Neural cell (in vitro differentiated cells): ENCODE measurements around the gene VMP1. TPM values are rescaled to one million over a fixed set of nuclear protein-coding genes. Genes with fewer than 3 reads are reported as not detected.

Experiments
- H2AFZ ChIP-seq: fragments of 200-600, 300-800 bp; sonication (generic), shearing (Covaris generic); 2 replicates; pipeline ENCODE4 v1.6.0; 2014; ENCODE audit warnings: low read depth, mild to moderate bottlenecking, antibody characterized with exemption, low read length, moderate library complexity
- H3F3A ChIP-seq: fragments of 200-600 bp; shearing (Covaris generic); 2 replicates; pipeline ENCODE4 v1.6.1; 2016; ENCODE audit warnings: mild to moderate bottlenecking, moderate library complexity, mixed read lengths, antibody characterized with exemption, low read length; ENCODE audit not compliant: insufficient read depth, poor library complexity, severe bottlenecking
- H3K27ac ChIP-seq: fragments of 200-600, 300-800 bp; sonication (generic), shearing (Covaris generic); 2 replicates; pipeline ENCODE4 v1.5.1; 2014; ENCODE audit warnings: mild to moderate bottlenecking, low read length, moderate library complexity
- H3K27me3 ChIP-seq: fragments of 300-800, 200-600 bp; sonication (generic), shearing (Covaris generic); 2 replicates; pipeline ENCODE4 v1.6.0; 2014; ENCODE audit warnings: mild to moderate bottlenecking, low read depth, low read length, moderate library complexity; ENCODE audit not compliant: insufficient read depth
- H3K36me3 ChIP-seq: fragments of 300-800, 200-600 bp; sonication (generic), shearing (Covaris generic); 2 replicates; pipeline ENCODE4 v1.5.1; 2014; ENCODE audit warnings: mild to moderate bottlenecking, antibody characterized with exemption, low read length, moderate library complexity; ENCODE audit not compliant: insufficient read depth
- H3K4me2 ChIP-seq: fragments of 300-800, 200-600 bp; sonication (generic), shearing (Covaris generic); 2 replicates; pipeline ENCODE4 v1.6.0; 2014; ENCODE audit warnings: mild to moderate bottlenecking, low read length
- H3K4me3 ChIP-seq: fragments of 300-800, 200-600 bp; sonication (generic), shearing (Covaris generic); 2 replicates; pipeline ENCODE4 v1.5.1; 2014; ENCODE audit warnings: mild to moderate bottlenecking, low read length, moderate library complexity
- H3K79me2 ChIP-seq: fragments of 200-600 bp; shearing (Covaris generic); replicated peaks from 2 replicates; pipeline ENCODE4 v1.6.0; 2014; ENCODE audit warnings: mild to moderate bottlenecking, low read length, moderate library complexity; ENCODE audit not compliant: insufficient read depth
- H3K9ac ChIP-seq: fragments of 300-800, 200-600 bp; sonication (generic), shearing (Covaris generic); 2 replicates; pipeline ENCODE4 v1.6.1; 2016; ENCODE audit warnings: mild to moderate bottlenecking, low read length, mixed read lengths
- H3K9me2 ChIP-seq: fragments of 200-600 bp; shearing (Covaris generic); 2 replicates; pipeline ENCODE4 v1.6.1; 2016; ENCODE audit warnings: mild to moderate bottlenecking, low read length, mixed read lengths; ENCODE audit not compliant: insufficient read depth
- H3K9me3 ChIP-seq: fragments of 200-600, 300-800 bp; sonication (generic), shearing (Covaris generic); 2 replicates; pipeline ENCODE4 v1.6.1; 2016; ENCODE audit warnings: mild to moderate bottlenecking, mixed run types, low read length, moderate library complexity, mixed read lengths
- H4K20me1 ChIP-seq: fragments of 200-600 bp; shearing (Covaris generic); 2 replicates; pipeline ENCODE4 v1.6.1; 2016; ENCODE audit warnings: mild to moderate bottlenecking, mixed run types; ENCODE audit not compliant: insufficient read depth
- EP300 ChIP-seq: fragments of 450-650 bp; conservative IDR thresholded peaks from 2 replicates; pipeline ENCODE4 v1.6.1; 2014; ENCODE audit warnings: antibody characterized with exemption, mild to moderate bottlenecking, moderate library complexity; ENCODE audit not compliant: poor library complexity, severe bottlenecking
- EZH2 ChIP-seq: fragments of 200-600, 300-800 bp; shearing (Covaris generic), sonication (generic); IDR thresholded peaks from 2 replicates; pipeline ENCODE4 v1.6.1; 2014; ENCODE audit warnings: antibody characterized with exemption, low read length, borderline replicate concordance, mild to moderate bottlenecking; ENCODE audit not compliant: insufficient read depth, poor library complexity, severe bottlenecking
- MXI1 ChIP-seq: fragments of 450-650 bp; conservative IDR thresholded peaks from 2 replicates; pipeline ENCODE4 v1.6.1; 2014; ENCODE audit warnings: antibody characterized with exemption, mild to moderate bottlenecking; ENCODE audit not compliant: poor library complexity, severe bottlenecking
- POLR2AphosphoS5 ChIP-seq: IDR thresholded peaks from 2 replicates; pipeline ENCODE4 v1.6.1; 2012
- RAD21 ChIP-seq: fragments of 450-650 bp; conservative IDR thresholded peaks from 2 replicates; pipeline ENCODE4 v1.6.1; 2014; ENCODE audit warnings: antibody characterized with exemption, mild to moderate bottlenecking, moderate library complexity
- SMC3 ChIP-seq: fragments of 450-650 bp; conservative IDR thresholded peaks from 2 replicates; pipeline ENCODE4 v1.6.1; 2014; ENCODE audit warnings: antibody characterized with exemption, mild to moderate bottlenecking, moderate library complexity; ENCODE audit not compliant: poor library complexity
- TAF1 ChIP-seq: IDR thresholded peaks from 2 replicates; pipeline ENCODE4 v1.6.1; 2012; ENCODE audit warnings: low read depth
- polyA plus RNA-seq: library from polyadenylated mRNA; depleted of rRNA; stranded (reverse); fragments of >200 nt; gene quantifications from 2 replicates; pipeline ENCODE4 v1.2.3, GENCODE V29; 2014
- TF ChIP-seq, protein P1 (sequence below): fragments of 450-650 bp; IDR thresholded peaks from 2 replicates; pipeline ENCODE4 v1.5.1; 2014; ENCODE audit warnings: antibody characterized with exemption, mild to moderate bottlenecking, moderate library complexity; ENCODE audit not compliant: poor library complexity, severe bottlenecking
- TF ChIP-seq, protein P2 (sequence below): IDR thresholded peaks from 2 replicates; pipeline ENCODE4 v1.6.1; 2012; ENCODE audit warnings: borderline replicate concordance

The VMP1 gene
- polyA plus RNA-seq, 1 donor from 2014 or later: 75.9 TPM

DNA sequence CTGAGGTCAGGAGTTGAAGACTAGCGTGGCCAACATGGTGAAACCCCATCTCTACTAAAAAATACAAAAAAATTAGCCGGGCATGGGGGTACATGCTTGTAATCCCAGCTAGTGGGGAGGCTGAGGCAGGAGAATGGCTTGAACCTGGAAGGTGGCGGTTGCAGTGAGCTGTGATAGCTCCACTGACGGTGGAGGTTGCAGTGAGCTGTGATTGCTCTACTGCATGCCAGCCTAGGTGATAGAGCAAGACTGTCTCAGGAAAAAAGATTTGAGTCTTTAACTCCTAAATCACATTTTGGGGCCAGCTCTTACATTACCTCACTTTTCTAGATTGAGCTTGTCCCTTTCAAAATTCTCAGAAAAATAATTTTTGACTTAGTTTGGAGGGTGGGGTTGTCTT lies 15.2 kb downstream of the VMP1 start:
- Histone ChIP-seq H3K36me3 (no peaks in the 10 kb centered on the region), H3K9ac (no peak overlapping the region), H3K4me3 (no peak overlapping the region), H2AFZ (no peak overlapping the region), H3K79me2 (peaks cover 17% of the 10 kb centered on the region), H3K9me3 (no peaks in the 10 kb centered on the region), H3K27ac (no peak overlapping the region), H3F3A (no peaks in the 10 kb centered on the region), H3K4me2 (no peak overlapping the region), H4K20me1 (no peaks in the 10 kb centered on the region), H3K27me3 (no peaks in the 10 kb centered on the region), H3K9me2 (no peaks in the 10 kb centered on the region)
- TF ChIP-seq, protein P1, sequence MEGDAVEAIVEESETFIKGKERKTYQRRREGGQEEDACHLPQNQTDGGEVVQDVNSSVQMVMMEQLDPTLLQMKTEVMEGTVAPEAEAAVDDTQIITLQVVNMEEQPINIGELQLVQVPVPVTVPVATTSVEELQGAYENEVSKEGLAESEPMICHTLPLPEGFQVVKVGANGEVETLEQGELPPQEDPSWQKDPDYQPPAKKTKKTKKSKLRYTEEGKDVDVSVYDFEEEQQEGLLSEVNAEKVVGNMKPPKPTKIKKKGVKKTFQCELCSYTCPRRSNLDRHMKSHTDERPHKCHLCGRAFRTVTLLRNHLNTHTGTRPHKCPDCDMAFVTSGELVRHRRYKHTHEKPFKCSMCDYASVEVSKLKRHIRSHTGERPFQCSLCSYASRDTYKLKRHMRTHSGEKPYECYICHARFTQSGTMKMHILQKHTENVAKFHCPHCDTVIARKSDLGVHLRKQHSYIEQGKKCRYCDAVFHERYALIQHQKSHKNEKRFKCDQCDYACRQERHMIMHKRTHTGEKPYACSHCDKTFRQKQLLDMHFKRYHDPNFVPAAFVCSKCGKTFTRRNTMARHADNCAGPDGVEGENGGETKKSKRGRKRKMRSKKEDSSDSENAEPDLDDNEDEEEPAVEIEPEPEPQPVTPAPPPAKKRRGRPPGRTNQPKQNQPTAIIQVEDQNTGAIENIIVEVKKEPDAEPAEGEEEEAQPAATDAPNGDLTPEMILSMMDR: no peak
- TF ChIP-seq MXI1: no peak
- TF ChIP-seq EP300: no peak
- no peak for TF ChIP-seq EZH2
- TF ChIP-seq RAD21: no peak
- TF ChIP-seq, protein P2, sequence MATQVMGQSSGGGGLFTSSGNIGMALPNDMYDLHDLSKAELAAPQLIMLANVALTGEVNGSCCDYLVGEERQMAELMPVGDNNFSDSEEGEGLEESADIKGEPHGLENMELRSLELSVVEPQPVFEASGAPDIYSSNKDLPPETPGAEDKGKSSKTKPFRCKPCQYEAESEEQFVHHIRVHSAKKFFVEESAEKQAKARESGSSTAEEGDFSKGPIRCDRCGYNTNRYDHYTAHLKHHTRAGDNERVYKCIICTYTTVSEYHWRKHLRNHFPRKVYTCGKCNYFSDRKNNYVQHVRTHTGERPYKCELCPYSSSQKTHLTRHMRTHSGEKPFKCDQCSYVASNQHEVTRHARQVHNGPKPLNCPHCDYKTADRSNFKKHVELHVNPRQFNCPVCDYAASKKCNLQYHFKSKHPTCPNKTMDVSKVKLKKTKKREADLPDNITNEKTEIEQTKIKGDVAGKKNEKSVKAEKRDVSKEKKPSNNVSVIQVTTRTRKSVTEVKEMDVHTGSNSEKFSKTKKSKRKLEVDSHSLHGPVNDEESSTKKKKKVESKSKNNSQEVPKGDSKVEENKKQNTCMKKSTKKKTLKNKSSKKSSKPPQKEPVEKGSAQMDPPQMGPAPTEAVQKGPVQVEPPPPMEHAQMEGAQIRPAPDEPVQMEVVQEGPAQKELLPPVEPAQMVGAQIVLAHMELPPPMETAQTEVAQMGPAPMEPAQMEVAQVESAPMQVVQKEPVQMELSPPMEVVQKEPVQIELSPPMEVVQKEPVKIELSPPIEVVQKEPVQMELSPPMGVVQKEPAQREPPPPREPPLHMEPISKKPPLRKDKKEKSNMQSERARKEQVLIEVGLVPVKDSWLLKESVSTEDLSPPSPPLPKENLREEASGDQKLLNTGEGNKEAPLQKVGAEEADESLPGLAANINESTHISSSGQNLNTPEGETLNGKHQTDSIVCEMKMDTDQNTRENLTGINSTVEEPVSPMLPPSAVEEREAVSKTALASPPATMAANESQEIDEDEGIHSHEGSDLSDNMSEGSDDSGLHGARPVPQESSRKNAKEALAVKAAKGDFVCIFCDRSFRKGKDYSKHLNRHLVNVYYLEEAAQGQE: no peak
- TF ChIP-seq TAF1: no peak
- no peak for TF ChIP-seq SMC3
- TF ChIP-seq POLR2AphosphoS5: no peak

DNA sequence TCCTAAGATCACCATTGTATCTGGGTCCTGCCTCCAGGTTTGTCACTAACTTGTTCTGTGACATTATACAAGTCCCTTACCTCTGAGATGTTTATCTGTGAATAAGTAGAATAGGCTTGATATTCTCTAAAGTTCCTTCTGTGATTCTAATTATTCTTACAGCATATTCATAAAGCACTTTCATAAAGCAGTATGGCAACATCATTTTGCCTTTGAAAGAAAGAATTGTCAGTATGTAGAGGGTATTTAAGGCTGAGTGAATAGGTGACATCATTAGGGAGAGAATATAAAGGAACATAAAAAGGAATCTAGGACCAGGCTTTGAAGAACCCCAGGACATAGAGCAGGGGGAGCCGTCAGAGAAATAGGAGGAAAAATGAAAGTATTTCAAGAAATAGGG lies 15.6 kb downstream of the VMP1 start:
- H4K20me1 ChIP-seq: no peaks in the 10 kb centered on the region

More for the DNA sequence above, 15.6 kb downstream of the VMP1 start:
- Histone ChIP-seq H3K27ac (no peak overlapping the region), H3K9me2 (no peaks in the 10 kb centered on the region), H2AFZ (no peak overlapping the region), H3K4me3 (no peak overlapping the region), H3F3A (no peaks in the 10 kb centered on the region), H3K9ac (no peak overlapping the region), H3K4me2 (no peak overlapping the region), H3K36me3 (no peaks in the 10 kb centered on the region), H3K79me2 (peaks cover 21% of the 10 kb centered on the region), H3K27me3 (no peaks in the 10 kb centered on the region), H3K9me3 (no peaks in the 10 kb centered on the region)
- TF ChIP-seq TAF1 (no peak), MXI1 (no peak), RAD21 (no peak), EZH2 (no peak), POLR2AphosphoS5 (no peak), SMC3 (no peak), EP300 (no peak)
- TF ChIP-seq, protein P1: no peak
- TF ChIP-seq, protein P2: no peak
